Measurements from ENCODE around the gene RBM10.

Gene RBM10

DNA sequence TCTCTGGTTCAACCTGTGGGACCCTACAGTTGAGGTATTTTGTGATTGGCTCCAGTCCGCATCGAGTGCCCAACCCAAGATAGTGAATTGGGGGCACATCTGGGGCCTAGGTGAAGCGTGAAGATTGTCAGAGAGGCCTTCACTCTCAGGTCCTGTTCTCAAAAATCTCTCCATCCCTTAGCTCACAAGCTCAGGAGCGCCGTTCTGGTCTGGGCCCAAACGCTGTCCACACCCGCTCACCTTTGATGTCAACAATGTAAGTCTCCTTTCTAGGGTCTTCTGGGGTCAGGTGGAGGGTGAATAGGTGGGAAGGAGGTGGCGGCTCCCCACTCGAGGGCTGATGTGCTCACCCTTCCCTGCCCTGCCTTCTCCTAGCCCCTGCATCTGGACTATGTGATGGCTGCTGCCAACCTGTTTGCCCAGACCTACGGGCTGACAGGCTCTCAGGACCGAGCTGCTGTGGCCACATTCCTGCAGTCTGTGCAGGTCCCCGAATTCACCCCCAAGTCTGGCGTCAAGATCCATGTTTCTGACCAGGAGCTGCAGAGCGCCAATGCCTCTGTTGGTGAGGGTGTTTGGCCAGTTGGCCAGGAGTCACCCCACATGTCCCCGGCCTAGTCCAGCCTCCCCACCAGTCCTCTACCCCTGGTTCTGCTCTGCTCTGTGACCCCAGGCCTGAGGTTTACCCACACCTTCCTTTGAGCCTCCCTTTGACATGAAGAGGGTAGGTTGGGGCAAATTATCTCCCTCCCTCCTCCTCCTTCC, 65.8 kb downstream of the RBM10 start:
- H3K27ac ChIP-seq (replicated peaks; ENCODE audit: low read length), result no peak overlapping the region
- WGBS, 2 donors (ENCODE audit: extremely low coverage in 2 of 2, insufficient read length in 2 of 2, insufficient replicate concordance in 1 of 2), result no CpG with 5 or more reads among the region's 15 CpGs
- no peaks in the 10 kb centered on the region for H3K9me3 ChIP-seq (replicated peaks in 1 of 2; ENCODE audit: control insufficient read depth in 2 of 2, insufficient read depth in 1 of 2, low read depth in 1 of 2, low read length in 2 of 2)
- H3K4me1 ChIP-seq (ENCODE audit: control insufficient read depth in 2 of 2, insufficient read depth in 1 of 2, low read depth in 1 of 2, low read length in 2 of 2), result no peaks in the 10 kb centered on the region
- H3K79me1 ChIP-seq (ENCODE audit: low read depth, low read length), result peaks cover 3% of the 10 kb centered on the region
- peaks cover 0 to 4% (median 0%) of the 10 kb centered on the region in 3 experiments for H3K27me3 ChIP-seq (ENCODE audit: control insufficient read depth in 3 of 3, insufficient read depth in 3 of 3, low read depth in 1 of 3, low read length in 3 of 3)
- no peak for DNase-seq (ENCODE audit: low spot score)
- H2AK5ac ChIP-seq (ENCODE audit: low read depth, low read length), result no peak overlapping the region
- no peak overlapping the region for H2BK15ac ChIP-seq (ENCODE audit: low read length)
- no peak overlapping the region for H4K91ac ChIP-seq (ENCODE audit: low read depth, low read length, poor library complexity)
- H2BK5ac ChIP-seq (ENCODE audit: low read length), result no peak overlapping the region
- no peak overlapping the region for H2AFZ ChIP-seq (ENCODE audit: low read length)
- no peak overlapping the region for H3K9ac ChIP-seq (ENCODE audit: low read depth, low read length, poor library complexity)
- no peak overlapping the region for H3K4ac ChIP-seq (ENCODE audit: low read length)
- H3K36me3 ChIP-seq (replicated peaks in 1 of 2; ENCODE audit: control insufficient read depth in 2 of 2, insufficient read depth in 2 of 2, low read length in 2 of 2), result peaks cover 72 to 99% of the 10 kb centered on the region in 2 donors
- H2BK120ac ChIP-seq (ENCODE audit: low read depth, low read length), result no peak overlapping the region
- no peak overlapping the region for H3K18ac ChIP-seq (ENCODE audit: low read length)
- H3K23ac ChIP-seq (ENCODE audit: low read depth, low read length, poor library complexity), result no peak overlapping the region
- H3K4me2 ChIP-seq (ENCODE audit: insufficient read depth, low read length, poor library complexity, severe bottlenecking), result no peak overlapping the region
- H4K8ac ChIP-seq (ENCODE audit: low read depth, low read length), result no peak overlapping the region
- H3K4me3 ChIP-seq (ENCODE audit: low read length in 2 of 2), result no peak overlapping the region
- no peak overlapping the region for H3K14ac ChIP-seq (ENCODE audit: low read length)
- H2BK12ac ChIP-seq (ENCODE audit: low read length), result no peak overlapping the region

DNA sequence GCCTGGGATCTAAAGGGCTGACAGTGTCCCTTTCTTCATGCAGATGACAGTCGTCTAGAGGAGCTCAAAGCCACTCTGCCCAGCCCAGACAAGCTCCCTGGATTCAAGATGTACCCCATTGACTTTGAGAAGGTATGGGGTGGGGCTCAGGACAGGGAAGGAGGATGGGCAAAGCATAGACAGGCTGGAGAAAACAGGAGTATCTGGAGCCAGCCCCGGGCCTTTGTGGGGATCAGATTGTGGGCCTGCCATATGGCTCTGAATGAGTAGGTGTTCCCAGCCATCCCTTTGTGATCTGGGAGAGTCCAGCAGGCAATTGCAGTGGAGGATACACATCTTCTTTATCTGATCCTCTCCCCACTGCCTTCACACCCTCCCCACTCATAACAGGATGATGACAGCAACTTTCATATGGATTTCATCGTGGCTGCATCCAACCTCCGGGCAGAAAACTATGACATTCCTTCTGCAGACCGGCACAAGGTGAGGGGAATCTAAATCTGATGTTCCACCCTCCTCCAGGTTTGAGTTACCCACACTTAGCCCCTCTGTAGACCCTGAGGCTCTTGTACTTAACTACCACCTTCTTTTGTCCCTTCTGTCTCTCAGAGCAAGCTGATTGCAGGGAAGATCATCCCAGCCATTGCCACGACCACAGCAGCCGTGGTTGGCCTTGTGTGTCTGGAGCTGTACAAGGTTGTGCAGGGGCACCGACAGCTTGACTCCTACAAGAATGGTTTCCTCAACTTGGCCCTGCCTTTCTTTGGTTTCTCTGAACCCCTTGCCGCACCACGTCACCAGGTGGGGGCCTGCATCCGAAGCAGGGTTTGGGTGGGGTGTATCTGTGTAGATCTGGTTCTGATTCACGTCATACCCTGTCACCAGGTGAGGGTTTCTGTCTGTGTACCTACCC, 67.6 kb downstream of the RBM10 start:
- peaks cover 0 to 4% (median 0%) of the 10 kb centered on the region in 3 experiments for H3K27me3 ChIP-seq (ENCODE audit: control insufficient read depth in 3 of 3, insufficient read depth in 3 of 3, low read depth in 1 of 3, low read length in 3 of 3)
- no peak overlapping the region for H4K8ac ChIP-seq (ENCODE audit: low read depth, low read length)
- no peak overlapping the region for H3K9ac ChIP-seq (ENCODE audit: low read depth, low read length, poor library complexity)
- no peak overlapping the region for H3K23ac ChIP-seq (ENCODE audit: low read depth, low read length, poor library complexity)
- H3K14ac ChIP-seq (ENCODE audit: low read length), result no peak overlapping the region
- no peak for DNase-seq (ENCODE audit: low spot score)
- H2BK12ac ChIP-seq (ENCODE audit: low read length), result no peak overlapping the region
- H2BK120ac ChIP-seq (ENCODE audit: low read depth, low read length), result no peak overlapping the region
- no peaks in the 10 kb centered on the region for H3K9me3 ChIP-seq (replicated peaks in 1 of 2; ENCODE audit: control insufficient read depth in 2 of 2, insufficient read depth in 1 of 2, low read depth in 1 of 2, low read length in 2 of 2)
- H2BK5ac ChIP-seq (ENCODE audit: low read length), result no peak overlapping the region
- no peak overlapping the region for H2AK5ac ChIP-seq (ENCODE audit: low read depth, low read length)
- H3K36me3 ChIP-seq (replicated peaks in 1 of 2; ENCODE audit: control insufficient read depth in 2 of 2, insufficient read depth in 2 of 2, low read length in 2 of 2), result peaks cover 67 to 93% of the 10 kb centered on the region in 2 donors
- H3K4ac ChIP-seq (ENCODE audit: low read length), result no peak overlapping the region
- no peak overlapping the region for H4K91ac ChIP-seq (ENCODE audit: low read depth, low read length, poor library complexity)
- H3K4me1 ChIP-seq (ENCODE audit: control insufficient read depth in 2 of 2, insufficient read depth in 1 of 2, low read depth in 1 of 2, low read length in 2 of 2), result peaks cover 5 to 6% of the 10 kb centered on the region in 2 donors
- no peak overlapping the region for H2BK15ac ChIP-seq (ENCODE audit: low read length)
- no peak overlapping the region for H3K4me3 ChIP-seq (ENCODE audit: low read length in 2 of 2)
- H3K18ac ChIP-seq (ENCODE audit: low read length), result no peak overlapping the region
- no peak overlapping the region for H2AFZ ChIP-seq (ENCODE audit: low read length)
- WGBS, 2 donors (ENCODE audit: extremely low coverage in 2 of 2, insufficient read length in 2 of 2, insufficient replicate concordance in 1 of 2), result no CpG with 5 or more reads among the region's 12 CpGs
- H3K27ac ChIP-seq (replicated peaks; ENCODE audit: low read length), result no peak overlapping the region
- H3K79me1 ChIP-seq (ENCODE audit: low read depth, low read length), result peaks cover 3% of the 10 kb centered on the region
- H3K4me2 ChIP-seq (ENCODE audit: insufficient read depth, low read length, poor library complexity, severe bottlenecking), result no peak overlapping the region

DNA sequence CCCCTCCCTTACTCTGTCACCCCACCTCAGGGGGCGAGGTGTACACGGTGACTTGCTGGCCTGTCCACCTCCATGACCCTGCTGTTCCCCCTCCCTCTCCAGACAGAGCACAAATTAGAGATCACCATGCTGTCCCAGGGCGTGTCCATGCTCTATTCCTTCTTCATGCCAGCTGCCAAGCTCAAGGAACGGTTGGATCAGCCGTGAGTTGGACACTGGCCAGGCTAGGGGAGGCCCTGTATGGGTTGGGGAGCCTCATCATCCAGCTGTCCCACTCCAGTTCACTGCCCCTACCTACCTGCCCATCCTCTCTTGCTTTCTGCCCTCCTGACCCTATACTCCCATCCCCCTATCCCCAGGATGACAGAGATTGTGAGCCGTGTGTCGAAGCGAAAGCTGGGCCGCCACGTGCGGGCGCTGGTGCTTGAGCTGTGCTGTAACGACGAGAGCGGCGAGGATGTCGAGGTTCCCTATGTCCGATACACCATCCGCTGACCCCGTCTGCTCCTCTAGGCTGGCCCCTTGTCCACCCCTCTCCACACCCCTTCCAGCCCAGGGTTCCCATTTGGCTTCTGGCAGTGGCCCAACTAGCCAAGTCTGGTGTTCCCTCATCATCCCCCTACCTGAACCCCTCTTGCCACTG, 69.5 kb downstream of the RBM10 start:
- Histone ChIP-seq H2BK120ac (ENCODE audit: low read depth, low read length) (no peak overlapping the region), H3K9ac (ENCODE audit: low read depth, low read length, poor library complexity) (no peak overlapping the region), H3K36me3 (replicated peaks in 1 of 2; ENCODE audit: control insufficient read depth in 2 of 2, insufficient read depth in 2 of 2, low read length in 2 of 2) (peaks cover 54 to 75% of the 10 kb centered on the region in 2 donors), H3K18ac (ENCODE audit: low read length) (no peak overlapping the region), H3K9me3 (replicated peaks in 1 of 2; ENCODE audit: control insufficient read depth in 2 of 2, insufficient read depth in 1 of 2, low read depth in 1 of 2, low read length in 2 of 2) (no peaks in the 10 kb centered on the region), H2BK12ac (ENCODE audit: low read length) (no peak overlapping the region), H3K23ac (ENCODE audit: low read depth, low read length, poor library complexity) (no peak overlapping the region), H3K79me1 (ENCODE audit: low read depth, low read length) (peaks cover 3% of the 10 kb centered on the region), H3K27ac (replicated peaks; ENCODE audit: low read length) (no peak overlapping the region), H3K14ac (ENCODE audit: low read length) (no peak overlapping the region), H4K91ac (ENCODE audit: low read depth, low read length, poor library complexity) (no peak overlapping the region), H4K8ac (ENCODE audit: low read depth, low read length) (no peak overlapping the region), H2AK5ac (ENCODE audit: low read depth, low read length) (no peak overlapping the region), H2BK5ac (ENCODE audit: low read length) (no peak overlapping the region), H2BK15ac (ENCODE audit: low read length) (no peak overlapping the region), H3K4me1 (ENCODE audit: control insufficient read depth in 2 of 2, insufficient read depth in 1 of 2, low read depth in 1 of 2, low read length in 2 of 2) (peaks cover 7 to 8% of the 10 kb centered on the region in 2 donors), H3K4me3 (ENCODE audit: low read length in 2 of 2) (no peak overlapping the region), H3K4ac (ENCODE audit: low read length) (no peak overlapping the region), H3K4me2 (ENCODE audit: insufficient read depth, low read length, poor library complexity, severe bottlenecking) (no peak overlapping the region), H3K27me3 (ENCODE audit: control insufficient read depth in 3 of 3, insufficient read depth in 3 of 3, low read depth in 1 of 3, low read length in 3 of 3) (peaks cover 0 to 4% (median 0%) of the 10 kb centered on the region in 3 experiments), H2AFZ (ENCODE audit: low read length) (no peak overlapping the region)
- no CpG with 5 or more reads among the region's 20 CpGs for WGBS, 2 donors (ENCODE audit: extremely low coverage in 2 of 2, insufficient read length in 2 of 2, insufficient replicate concordance in 1 of 2)
- no peak for DNase-seq (ENCODE audit: low spot score)

All from neuronal stem cell (in vitro differentiated cells).